Activated CD8-positive, alpha-beta memory T cell treated with anti-CD3 and anti-CD28 coated beads for 36 hours (primary cell): ENCODE data around the gene CDKN2B-AS1. TPM values are rescaled to one million over a fixed set of nuclear protein-coding genes. Genes with fewer than 3 reads are reported as not detected.

Experiments
- CTCF ChIA-PET: fragments of 350-600 bp; sonication (Branson Sonifier 250); formaldehyde crosslinking; loops from one replicate; lab custom pipeline; 2021; ENCODE audit warnings: antibody characterized with exemption; lab: Charles Lee
- POLR2A ChIA-PET: fragments of 350-600 bp; sonication (Branson Sonifier 250); formaldehyde crosslinking; loops from one replicate; lab custom pipeline; 2021; ENCODE audit warnings: antibody characterized with exemption; lab: Charles Lee
- total RNA-seq, 2 experiments: library from RNA; stranded (reverse); gene quantifications; one replicate each; pipeline ENCODE4 v1.2.3, GENCODE V29; 2021

CDKN2B-AS1 gene
- total RNA-seq, 2 experiments from 2014 or later = 0.61 to 0.67 TPM

DNA sequence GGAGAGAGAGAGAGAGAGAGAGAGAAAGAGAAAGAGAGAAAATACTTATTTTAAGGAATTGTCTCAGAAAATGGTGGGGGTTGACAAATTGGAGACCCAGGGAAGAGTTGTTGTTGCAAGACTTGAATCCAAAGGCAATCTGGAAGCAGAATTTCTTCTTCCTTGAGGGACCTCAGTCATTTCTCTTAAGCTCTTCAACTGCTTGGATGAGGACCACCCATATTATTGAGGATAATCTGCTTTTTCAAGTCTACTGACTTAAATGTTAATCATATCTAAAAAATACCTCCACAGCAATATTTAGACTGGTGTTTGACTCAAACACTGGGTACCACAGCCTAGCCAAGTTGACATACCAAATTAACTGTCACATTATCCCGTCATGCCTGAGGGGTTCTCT, 2.9 kb downstream of the CDKN2B-AS1 start:
- ChIA-PET CTCF (no interaction called here), POLR2A (no interaction called here)

GRCh38 chr9:21998026-21998425, 3.4 kb downstream of the CDKN2B-AS1 start:
- ChIA-PET CTCF (no interaction called here), POLR2A (no interaction called here)

- ChIA-PET POLR2A (no interaction called here), CTCF (no interaction called here)
Measured at GRCh38 chr9:22002038-22002437, 7.4 kb downstream of the CDKN2B-AS1 start.

GRCh38 chr9:22005021-22005701, 10.6 kb downstream of the CDKN2B-AS1 start:
- CTCF ChIA-PET = no interaction called here
- POLR2A ChIA-PET = no interaction called here

GRCh38 chr9:22005702-22006606, 11.4 kb downstream of the CDKN2B-AS1 start:
- POLR2A ChIA-PET = no interaction called here
- CTCF ChIA-PET = interaction anchor here (3.4 kb wide), 1 partner anchor 11 kb away, joined by 19 read pairs; the partner anchor contains the start of genes CDKN2A and CDKN2B-AS1

DNA sequence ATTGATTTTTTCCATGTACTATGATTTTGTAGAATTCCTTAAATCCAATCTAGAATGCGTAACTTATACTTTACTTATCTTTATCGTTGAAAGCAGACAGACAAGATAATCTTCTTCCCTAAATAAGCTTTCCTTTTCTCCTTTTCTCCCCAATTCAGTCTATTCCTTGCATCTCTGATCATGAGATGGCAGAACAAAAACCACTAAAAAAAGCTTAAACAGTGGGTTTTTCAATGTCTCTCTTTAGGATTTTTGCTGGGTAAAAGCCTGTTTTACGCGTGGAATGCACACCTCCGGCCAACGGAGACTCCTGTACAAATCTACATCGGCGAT, 13.8 kb downstream of the CDKN2B-AS1 start:
- POLR2A ChIA-PET = no interaction called here
- CTCF ChIA-PET = interaction anchor here (0.6 to 3.4 kb wide), 18 partner anchors 8 to 230 kb away, joined by 3 to 19 read pairs (median 4); partner anchors contain the start of genes CDKN2A and CDKN2B-AS1

- ChIA-PET POLR2A (no interaction called here), CTCF (interaction anchor here (0.6 to 3.4 kb wide), 19 partner anchors 9 to 230 kb away, joined by 3 to 19 read pairs (median 4); partner anchors contain the start of genes CDKN2A, CDKN2B-AS1 and MTAP)
Measured at GRCh38 chr9:22008717-22009505, 14.3 kb downstream of the CDKN2B-AS1 start, which contains the start of gene CDKN2B. CDKN2B (minus strand) TSS chr9:22009305; CDS start chr9:22008953, 352 bp downstream.

DNA sequence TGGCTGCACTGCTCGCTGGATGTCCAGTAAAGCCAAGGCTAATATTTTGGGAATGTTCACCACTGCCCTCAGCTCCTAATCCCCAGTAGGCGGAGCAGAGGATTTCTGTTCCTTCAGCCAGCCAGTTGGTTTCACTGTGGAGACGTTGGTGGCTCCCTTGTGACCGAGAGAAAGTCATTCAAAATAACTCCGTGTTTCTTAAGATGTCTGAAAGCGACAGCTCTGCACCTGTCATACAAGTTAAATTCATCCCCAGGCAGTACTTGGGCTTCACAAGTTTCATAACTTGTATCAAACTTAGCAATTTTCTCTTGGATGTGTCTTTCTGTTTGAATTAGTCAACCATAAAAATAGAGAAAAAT, 14.9 kb downstream of the CDKN2B-AS1 start:
- CTCF ChIA-PET = interaction anchor here (0.9 to 3.4 kb wide), 12 partner anchors 9 to 207 kb away, joined by 3 to 19 read pairs (median 7); partner anchors contain the start of genes CDKN2A, CDKN2B-AS1 and MTAP
- POLR2A ChIA-PET = no interaction called here

GRCh38 chr9:22010866-22011625, 16.5 kb downstream of the CDKN2B-AS1 start:
- CTCF ChIA-PET = interaction anchor here (1.2 to 1.4 kb wide), 2 partner anchors 16 to 197 kb away, joined by 3 to 4 read pairs; partner anchors contain the start of genes CDKN2A and CDKN2B-AS1

GRCh38 chr9:22022396-22022795, 27.8 kb downstream of the CDKN2B-AS1 start:
- ChIA-PET CTCF (no interaction called here), POLR2A (no interaction called here)

More at GRCh38 chr9:22010866-22011625, 16.5 kb downstream of the CDKN2B-AS1 start:
- POLR2A ChIA-PET = no interaction called here

DNA sequence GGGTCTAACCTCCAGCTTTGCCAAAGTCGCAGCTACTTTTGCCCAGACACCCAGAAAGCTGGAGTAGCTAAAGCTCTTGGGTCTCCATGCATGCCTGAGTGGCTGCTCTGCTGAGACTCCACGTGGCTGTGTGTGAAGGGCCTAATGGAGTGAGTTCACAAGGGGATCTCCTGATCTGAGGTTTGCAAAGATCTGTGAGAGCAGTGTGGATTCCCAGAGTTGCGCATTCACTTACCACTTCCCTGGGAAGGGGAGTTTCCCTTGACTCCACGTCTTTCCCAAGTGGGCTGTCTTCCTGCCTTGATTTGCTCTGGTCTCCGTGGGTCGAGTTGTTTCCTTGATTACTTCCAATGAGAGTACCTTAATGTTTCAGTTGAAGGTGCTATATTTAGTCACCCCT, 32.1 kb downstream of the CDKN2B-AS1 start:
- POLR2A ChIA-PET = no interaction called here

GRCh38 chr9:22028394-22028793, 33.8 kb downstream of the CDKN2B-AS1 start:
- ChIA-PET POLR2A (no interaction called here), CTCF (no interaction called here)

More for the DNA sequence above, 32.1 kb downstream of the CDKN2B-AS1 start:
- CTCF ChIA-PET = no interaction called here

DNA sequence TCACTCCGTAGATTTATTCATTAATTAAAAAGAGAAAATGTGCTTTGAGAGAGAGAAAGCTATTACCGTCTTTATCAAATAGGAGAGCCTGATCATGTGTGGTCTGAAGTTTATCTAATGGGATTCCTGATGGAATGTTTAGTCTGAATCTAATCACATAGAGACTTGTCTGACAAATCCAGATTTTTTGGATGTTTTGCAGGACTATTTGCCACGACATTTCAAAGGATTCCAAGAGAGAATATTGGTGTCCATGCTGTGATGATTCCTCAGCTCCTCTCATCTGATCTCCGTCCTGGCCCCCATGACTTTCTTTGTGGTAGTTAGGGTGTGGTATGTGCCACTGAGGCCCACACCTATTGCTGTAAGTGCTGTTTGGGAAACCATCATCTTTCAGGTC, 34.6 kb downstream of the CDKN2B-AS1 start:
- POLR2A ChIA-PET = no interaction called here
- CTCF ChIA-PET = no interaction called here

GRCh38 chr9:22030101-22030598, 35.6 kb downstream of the CDKN2B-AS1 start:
- POLR2A ChIA-PET = no interaction called here
- CTCF ChIA-PET = no interaction called here

GRCh38 chr9:22031655-22032411, 37.2 kb downstream of the CDKN2B-AS1 start:
- POLR2A ChIA-PET = no interaction called here
- CTCF ChIA-PET = interaction anchor here (0.7 kb wide), 1 partner anchor 23 kb away, joined by 3 read pairs; the partner anchor contains the start of gene CDKN2B

- CTCF ChIA-PET = no interaction called here
- POLR2A ChIA-PET = no interaction called here
Measured at GRCh38 chr9:22033012-22033630, 38.5 kb downstream of the CDKN2B-AS1 start.

GRCh38 chr9:22035591-22036011, 41.0 kb downstream of the CDKN2B-AS1 start:
- CTCF ChIA-PET = interaction anchor here (1.6 kb wide), 1 partner anchor 222 kb away, joined by 4 read pairs; no protein-coding TSS in a partner anchor
- POLR2A ChIA-PET = interaction anchor here (0.6 kb wide), 1 partner anchor 35 kb away, joined by 5 read pairs; no protein-coding TSS in a partner anchor
